Liver (tissue), 2 donors: ENCODE data around the gene STN1.

Experiments used
- TF ChIP-seq, protein P1 (sequence below): fragments of 150-350 bp; IDR thresholded peaks from 2 replicates; pipeline ENCODE4 v1.5.1; 2017; ENCODE audit warnings: improper control_type of control experiment, low read depth, low read length; ENCODE audit not compliant: missing input control
- TF ChIP-seq, protein P2 (sequence below): IDR thresholded peaks from 2 replicates; pipeline ENCODE4 v1.6.1; 2016; ENCODE audit warnings: antibody characterized with exemption
- donor health status: healthy.

DNA sequence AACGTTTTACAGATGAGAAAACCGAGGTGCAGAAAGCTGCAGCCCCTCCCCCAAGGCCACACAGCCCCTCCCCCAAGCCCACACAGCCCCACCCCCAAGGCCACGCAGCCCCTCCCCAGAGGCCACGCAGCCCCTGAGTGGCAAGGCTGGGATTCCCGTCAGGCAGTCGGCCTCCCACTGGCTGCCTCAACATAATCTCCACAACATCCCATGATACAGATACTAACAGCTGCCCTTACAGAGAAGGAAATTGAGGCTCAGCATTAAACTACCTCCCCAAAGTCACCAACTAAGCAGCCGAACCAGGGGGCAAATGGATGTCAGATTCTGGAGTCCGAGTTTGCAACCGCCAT lies 78.5 kb downstream of the STN1 start:
- TF ChIP-seq, protein P1, sequence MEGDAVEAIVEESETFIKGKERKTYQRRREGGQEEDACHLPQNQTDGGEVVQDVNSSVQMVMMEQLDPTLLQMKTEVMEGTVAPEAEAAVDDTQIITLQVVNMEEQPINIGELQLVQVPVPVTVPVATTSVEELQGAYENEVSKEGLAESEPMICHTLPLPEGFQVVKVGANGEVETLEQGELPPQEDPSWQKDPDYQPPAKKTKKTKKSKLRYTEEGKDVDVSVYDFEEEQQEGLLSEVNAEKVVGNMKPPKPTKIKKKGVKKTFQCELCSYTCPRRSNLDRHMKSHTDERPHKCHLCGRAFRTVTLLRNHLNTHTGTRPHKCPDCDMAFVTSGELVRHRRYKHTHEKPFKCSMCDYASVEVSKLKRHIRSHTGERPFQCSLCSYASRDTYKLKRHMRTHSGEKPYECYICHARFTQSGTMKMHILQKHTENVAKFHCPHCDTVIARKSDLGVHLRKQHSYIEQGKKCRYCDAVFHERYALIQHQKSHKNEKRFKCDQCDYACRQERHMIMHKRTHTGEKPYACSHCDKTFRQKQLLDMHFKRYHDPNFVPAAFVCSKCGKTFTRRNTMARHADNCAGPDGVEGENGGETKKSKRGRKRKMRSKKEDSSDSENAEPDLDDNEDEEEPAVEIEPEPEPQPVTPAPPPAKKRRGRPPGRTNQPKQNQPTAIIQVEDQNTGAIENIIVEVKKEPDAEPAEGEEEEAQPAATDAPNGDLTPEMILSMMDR = no peak
- TF ChIP-seq, protein P2, sequence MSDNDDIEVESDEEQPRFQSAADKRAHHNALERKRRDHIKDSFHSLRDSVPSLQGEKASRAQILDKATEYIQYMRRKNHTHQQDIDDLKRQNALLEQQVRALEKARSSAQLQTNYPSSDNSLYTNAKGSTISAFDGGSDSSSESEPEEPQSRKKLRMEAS = no peak
